A549 (cell line): ENCODE data around the gene MEGF8. TPM values are rescaled to one million over a fixed set of nuclear protein-coding genes. Genes with fewer than 3 reads are reported as not detected.

ENCODE experiments used
- ATAC-seq, 2 experiments: fragments of 200-7000 bp in 1 of 2; fragments of >200 bp in 1 of 2; cut with Nextera tagmentation in 1 of 2; cut with Tn5 transposase in 1 of 2; 3 replicates each; pipeline versions ENCODE4 v1.8.0 to v1.9.1; 2018 to 2020; ENCODE audit warnings: mild to moderate bottlenecking in 1 of 2, moderate library complexity in 1 of 2
- CTCF ChIA-PET: fragments of 300-600 bp; sonication (Branson Sonifier 250); formaldehyde crosslinking; extraction: SDS; loops from one replicate; lab custom pipeline; 2021; ENCODE audit warnings: antibody characterized with exemption, inconsistent platforms; lab: Yijun Ruan, JAX
- POLR2A ChIA-PET: fragments of 350-600 bp; formaldehyde crosslinking; extraction: SDS; loops from one replicate; lab custom pipeline; 2021; ENCODE audit warnings: antibody characterized with exemption, inconsistent platforms; lab: Yijun Ruan, JAX
- DNase-seq, 2 experiments: peaks; one replicate each; pipeline versions ENCODE4 v3.0.0 to v3.0.0-alpha.2; 2011 to 2016; ENCODE audit warnings: low read depth in 1 of 2, low spot score in 1 of 2
- FAIRE-seq: peaks from 2 replicates; lab custom pipeline; 2011; peaks lifted over from hg19 to GRCh38; lab: Jason Lieb, UNC
- H3K27ac ChIP-seq, 2 experiments: fragments of >200 bp; sonication (Bioruptor Twin); formaldehyde crosslinking; 3 replicates each; pipeline ENCODE4 v1.5.1; 2016 to 2017
- H3K4me1 ChIP-seq: fragments of >200 bp; sonication (Bioruptor Twin); formaldehyde crosslinking; 3 replicates; pipeline ENCODE4 v1.6.1; 2016
- H3K4me2 ChIP-seq: fragments of >200 bp; sonication (Bioruptor Twin); formaldehyde crosslinking; 3 replicates; pipeline ENCODE4 v1.6.1; 2016
- H3K4me3 ChIP-seq: fragments of >200 bp; sonication (Bioruptor Twin); formaldehyde crosslinking; 3 replicates; pipeline ENCODE4 v1.5.1; 2016
- H3K9me3 ChIP-seq: fragments of >200 bp; sonication (Bioruptor Twin); formaldehyde crosslinking; 3 replicates; pipeline ENCODE4 v1.6.1; 2016
- CBX8 ChIP-seq: fragments of 200-600 bp; sonication (generic); IDR thresholded peaks from 2 replicates; pipeline ENCODE4 v1.6.1; 2016
- CEBPB ChIP-seq, 2 experiments: fragments of >200 bp in 1 of 2; sonication (Bioruptor Twin) in 1 of 2; formaldehyde crosslinking in 1 of 2; IDR thresholded peaks; 2 replicates each; pipeline ENCODE4 v1.6.1; 2012 to 2016
- CHD4 ChIP-seq: fragments of 200-600 bp; sonication (generic); IDR thresholded peaks from 2 replicates; pipeline ENCODE4 v1.6.1; 2016; ENCODE audit warnings: antibody characterized with exemption, mild to moderate bottlenecking, borderline replicate concordance
- EHMT2 ChIP-seq: fragments of 200-600 bp; sonication (generic); IDR thresholded peaks from 2 replicates; pipeline ENCODE4 v1.6.1; 2016; ENCODE audit warnings: antibody characterized with exemption, low read depth, mild to moderate bottlenecking, moderate library complexity
- EP300 ChIP-seq, 2 experiments: fragments of >200 bp; sonication (Bioruptor Twin); formaldehyde crosslinking; IDR thresholded peaks; 2 replicates in 1 of 2; 3 replicates in 1 of 2; pipeline ENCODE4 v1.6.1; 2016 to 2017
- GATA3 ChIP-seq: IDR thresholded peaks from 2 replicates; pipeline ENCODE4 v1.6.1; 2012; ENCODE audit warnings: borderline replicate concordance
- JUN ChIP-seq, 2 experiments: fragments of >200 bp; sonication (Bioruptor Twin); formaldehyde crosslinking; IDR thresholded peaks; 2 replicates in 1 of 2; 3 replicates in 1 of 2; pipeline ENCODE4 v1.6.1; 2016 to 2017
- KDM5A ChIP-seq: fragments of 200-600 bp; sonication (generic); IDR thresholded peaks from 2 replicates; pipeline ENCODE4 v1.6.1; 2016; ENCODE audit warnings: antibody characterized with exemption, mild to moderate bottlenecking
- MAFK ChIP-seq: fragments of 450-650 bp; IDR thresholded peaks from 2 replicates; pipeline ENCODE4 v1.6.1; 2014; ENCODE audit not compliant: partially characterized antibody
- NFE2L2 ChIP-seq: fragments of 150-350 bp; conservative IDR thresholded peaks from 2 replicates; pipeline ENCODE4 v1.6.1; 2014; ENCODE audit warnings: low read length
- NR3C1 ChIP-seq: fragments of >200 bp; sonication (Bioruptor Twin); formaldehyde crosslinking; IDR thresholded peaks from 3 replicates; pipeline ENCODE4 v1.6.1; 2017
- PHF8 ChIP-seq: fragments of 200-600 bp; sonication (generic); IDR thresholded peaks from 2 replicates; pipeline ENCODE4 v1.6.1; 2016; ENCODE audit warnings: low read depth, mild to moderate bottlenecking, antibody characterized with exemption, moderate library complexity, borderline replicate concordance
- POLR2AphosphoS2 ChIP-seq: conservative IDR thresholded peaks from 2 replicates; pipeline ENCODE4 v1.6.1; 2012; ENCODE audit warnings: low read length, improper control_type of control experiment, inconsistent platforms
- RAD21 ChIP-seq, 2 experiments: fragments of >200 bp in 1 of 2; sonication (Bioruptor Twin) in 1 of 2; formaldehyde crosslinking in 1 of 2; IDR thresholded peaks in 1 of 2; conservative IDR thresholded peaks in 1 of 2; 2 replicates in 1 of 2; 3 replicates in 1 of 2; pipeline ENCODE4 v1.6.1; 2012 to 2018; ENCODE audit warnings: inconsistent platforms in 1 of 2
- RARB ChIP-seq: fragments of 250-450 bp; sonication (Bioruptor Pico); IDR thresholded peaks from 2 replicates; pipeline ENCODE4 v1.8.0; 2021; ENCODE audit warnings: mild to moderate bottlenecking, moderate library complexity
- SMC3 ChIP-seq: fragments of >200 bp; sonication (Bioruptor Twin); formaldehyde crosslinking; IDR thresholded peaks from 3 replicates; pipeline ENCODE4 v1.6.1; 2018; ENCODE audit warnings: inconsistent platforms
- SREBF2 ChIP-seq: fragments of 450-650 bp; IDR thresholded peaks from 2 replicates; pipeline ENCODE4 v1.6.1; 2014; ENCODE audit warnings: mild to moderate bottlenecking, moderate library complexity
- TP53 ChIP-seq: fragments of 250-450 bp; sonication (Bioruptor Pico); IDR thresholded peaks from 2 replicates; pipeline ENCODE4 v1.5.0; 2021; ENCODE audit warnings: mild to moderate bottlenecking, moderate library complexity
- ZFP36 ChIP-seq: fragments of 450-650 bp; IDR thresholded peaks from 2 replicates; pipeline ENCODE4 v1.6.1; 2014; ENCODE audit warnings: borderline replicate concordance; ENCODE audit not compliant: partially characterized antibody
- ZNF302 ChIP-seq: fragments of 250-450 bp; sonication (Bioruptor Pico); IDR thresholded peaks from 2 replicates; pipeline ENCODE4 v1.9.0; 2021; ENCODE audit warnings: inconsistent platforms, mild to moderate bottlenecking, moderate library complexity
- ZSCAN20 ChIP-seq: fragments of 250-450 bp; sonication (Bioruptor Pico); IDR thresholded peaks from 2 replicates; pipeline ENCODE4 v1.8.0; 2022; ENCODE audit warnings: mild to moderate bottlenecking, moderate library complexity
- WGBS: methylation state at CpG from one replicate; pipeline ENCODE4 v1.1.6; 2017; ENCODE audit errors: missing lambda C conversion rate; 5-methylcytosine and 5-hydroxymethylcytosine counted together
- polyA plus RNA-seq, 4 experiments: library from polyadenylated mRNA; depleted of rRNA in 3 of 4; stranded (reverse); fragments of >200 nt; fragmentation: RNase III in 1 of 4; extraction: RNeasy Plus Mini Kit Qiagen cat#74134 plus additional on column Dnase treatment in 1 of 4; gene quantifications; 2 replicates in 3 of 4; 3 replicates in 1 of 4; pipeline ENCODE4 v1.2.3, GENCODE V29; 2011 to 2017
- TF ChIP-seq, protein P1 (sequence below): IDR thresholded peaks from 2 replicates; pipeline ENCODE4 v1.6.1; 2012
- TF ChIP-seq, protein P2 (sequence below): fragments of >200 bp; sonication (Bioruptor Twin); formaldehyde crosslinking; IDR thresholded peaks from 3 replicates; pipeline ENCODE4 v1.5.1; 2016
- TF ChIP-seq, protein P3 (sequence below): fragments of >200 bp; sonication (Bioruptor Twin); formaldehyde crosslinking; IDR thresholded peaks from 3 replicates; pipeline ENCODE4 v1.6.1; 2016
- TF ChIP-seq, protein P4 (sequence below): fragments of >200 bp; sonication (Bioruptor Twin); formaldehyde crosslinking; IDR thresholded peaks from 2 replicates; pipeline ENCODE4 v1.6.1; 2016
- TF ChIP-seq, protein P5 (sequence below): IDR thresholded peaks from 2 replicates; pipeline ENCODE4 v1.6.1; 2012
- TF ChIP-seq, protein P6 (sequence below): fragments of 200-600 bp; sonication (generic); IDR thresholded peaks from 2 replicates; pipeline ENCODE4 v1.6.1; 2016; ENCODE audit warnings: antibody characterized with exemption, mild to moderate bottlenecking, moderate library complexity

MEGF8 gene
- polyA plus RNA-seq, 2 of the 4 experiments (the other 2 are of a cell fraction), result 10.4 to 27.2 TPM

DNA sequence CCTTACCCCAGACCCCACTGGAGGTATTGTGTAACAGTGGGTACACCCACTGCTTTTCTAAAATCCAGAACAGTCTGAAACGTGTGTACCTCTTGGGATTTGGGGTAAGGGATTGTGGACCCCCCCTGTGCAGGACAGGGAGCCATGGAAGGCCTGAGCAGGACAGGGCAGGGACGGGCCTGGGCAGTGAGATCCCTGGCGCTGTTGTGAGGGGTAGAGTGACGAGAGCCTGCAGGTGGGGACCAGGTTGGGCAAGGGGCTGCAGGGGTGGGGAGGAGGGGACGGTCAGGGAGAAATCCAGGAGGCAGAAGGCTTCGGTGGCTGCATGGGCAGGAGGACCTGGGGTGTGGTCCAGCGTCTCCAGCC, 36.1 kb downstream of the MEGF8 start (continued):
- TF ChIP-seq, protein P1, sequence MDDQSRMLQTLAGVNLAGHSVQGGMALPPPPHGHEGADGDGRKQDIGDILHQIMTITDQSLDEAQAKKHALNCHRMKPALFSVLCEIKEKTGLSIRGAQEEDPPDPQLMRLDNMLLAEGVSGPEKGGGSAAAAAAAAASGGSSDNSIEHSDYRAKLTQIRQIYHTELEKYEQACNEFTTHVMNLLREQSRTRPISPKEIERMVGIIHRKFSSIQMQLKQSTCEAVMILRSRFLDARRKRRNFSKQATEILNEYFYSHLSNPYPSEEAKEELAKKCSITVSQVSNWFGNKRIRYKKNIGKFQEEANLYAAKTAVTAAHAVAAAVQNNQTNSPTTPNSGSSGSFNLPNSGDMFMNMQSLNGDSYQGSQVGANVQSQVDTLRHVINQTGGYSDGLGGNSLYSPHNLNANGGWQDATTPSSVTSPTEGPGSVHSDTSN, result no peak
- TF ChIP-seq MAFK (no peak), JUN (IDR thresholded peaks at IDR 0.05) (no peak), RAD21 (conservative IDR thresholded peaks at IDR 0.05 in 1 of 2, IDR thresholded peaks at IDR 0.05 in 1 of 2) (no peak), NFE2L2 (no peak), RARB (CRISPR knock-in tag) (no peak), TP53 (CRISPR knock-in tag) (no peak), GATA3 (no peak)
- TF ChIP-seq, protein P2, sequence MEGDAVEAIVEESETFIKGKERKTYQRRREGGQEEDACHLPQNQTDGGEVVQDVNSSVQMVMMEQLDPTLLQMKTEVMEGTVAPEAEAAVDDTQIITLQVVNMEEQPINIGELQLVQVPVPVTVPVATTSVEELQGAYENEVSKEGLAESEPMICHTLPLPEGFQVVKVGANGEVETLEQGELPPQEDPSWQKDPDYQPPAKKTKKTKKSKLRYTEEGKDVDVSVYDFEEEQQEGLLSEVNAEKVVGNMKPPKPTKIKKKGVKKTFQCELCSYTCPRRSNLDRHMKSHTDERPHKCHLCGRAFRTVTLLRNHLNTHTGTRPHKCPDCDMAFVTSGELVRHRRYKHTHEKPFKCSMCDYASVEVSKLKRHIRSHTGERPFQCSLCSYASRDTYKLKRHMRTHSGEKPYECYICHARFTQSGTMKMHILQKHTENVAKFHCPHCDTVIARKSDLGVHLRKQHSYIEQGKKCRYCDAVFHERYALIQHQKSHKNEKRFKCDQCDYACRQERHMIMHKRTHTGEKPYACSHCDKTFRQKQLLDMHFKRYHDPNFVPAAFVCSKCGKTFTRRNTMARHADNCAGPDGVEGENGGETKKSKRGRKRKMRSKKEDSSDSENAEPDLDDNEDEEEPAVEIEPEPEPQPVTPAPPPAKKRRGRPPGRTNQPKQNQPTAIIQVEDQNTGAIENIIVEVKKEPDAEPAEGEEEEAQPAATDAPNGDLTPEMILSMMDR, result no peak
- TF ChIP-seq, all 56 proteins: peak for 0

DNA sequence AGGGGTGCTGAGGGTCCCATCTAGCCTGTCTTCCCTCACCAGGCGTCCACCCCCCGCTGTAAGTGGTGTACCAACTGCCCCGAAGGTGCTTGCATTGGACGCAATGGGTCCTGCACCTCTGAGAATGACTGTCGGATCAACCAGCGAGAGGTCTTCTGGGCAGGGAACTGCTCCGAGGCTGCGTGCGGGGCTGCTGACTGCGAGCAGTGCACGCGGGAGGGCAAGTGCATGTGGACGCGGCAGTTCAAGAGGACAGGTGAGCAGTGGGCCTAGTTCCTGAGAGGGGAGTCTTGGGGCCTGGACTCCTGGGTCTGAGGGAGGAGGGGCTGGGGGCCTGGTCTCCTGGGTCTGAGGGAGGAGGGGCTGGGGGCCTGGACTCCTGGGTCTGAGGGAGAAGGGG, 36.9 kb downstream of the MEGF8 start:
- Histone ChIP-seq H3K4me1 (no peaks in the 10 kb centered on the region), H3K4me2 (no peak overlapping the region), H3K4me3 (no peak overlapping the region), H3K27ac (no peak overlapping the region), H3K9me3 (peaks cover 13% of the 10 kb centered on the region)
- ChIA-PET CTCF (interaction anchor here (1.0 to 2.5 kb wide), 2 partner anchors 22 to 35 kb away, joined by 3 to 9 read pairs; no protein-coding TSS in a partner anchor), POLR2A (no interaction called here)
- TF ChIP-seq EP300 (IDR thresholded peaks at IDR 0.05), result no peak
- no peak for TF ChIP-seq SREBF2
- no peak for TF ChIP-seq CEBPB (IDR thresholded peaks at IDR 0.05)
- no peak for TF ChIP-seq CBX8
- TF ChIP-seq NR3C1, result no peak
- no peak for TF ChIP-seq ZFP36
- no peak for TF ChIP-seq PHF8
- no peak for TF ChIP-seq ZSCAN20
- no peak for TF ChIP-seq CHD4
- TF ChIP-seq RAD21 (conservative IDR thresholded peaks at IDR 0.05 in 1 of 2, IDR thresholded peaks at IDR 0.05 in 1 of 2), result no peak
- TF ChIP-seq, protein P3, sequence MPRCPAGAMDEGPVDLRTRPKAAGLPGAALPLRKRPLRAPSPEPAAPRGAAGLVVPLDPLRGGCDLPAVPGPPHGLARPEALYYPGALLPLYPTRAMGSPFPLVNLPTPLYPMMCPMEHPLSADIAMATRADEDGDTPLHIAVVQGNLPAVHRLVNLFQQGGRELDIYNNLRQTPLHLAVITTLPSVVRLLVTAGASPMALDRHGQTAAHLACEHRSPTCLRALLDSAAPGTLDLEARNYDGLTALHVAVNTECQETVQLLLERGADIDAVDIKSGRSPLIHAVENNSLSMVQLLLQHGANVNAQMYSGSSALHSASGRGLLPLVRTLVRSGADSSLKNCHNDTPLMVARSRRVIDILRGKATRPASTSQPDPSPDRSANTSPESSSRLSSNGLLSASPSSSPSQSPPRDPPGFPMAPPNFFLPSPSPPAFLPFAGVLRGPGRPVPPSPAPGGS, result no peak
- no peak for TF ChIP-seq POLR2AphosphoS2
- DNase-seq (no peak), FAIRE-seq (no peak), ATAC-seq (no peak)
- 95% methylated on average over 14 of the region's 14 CpGs for WGBS

DNA sequence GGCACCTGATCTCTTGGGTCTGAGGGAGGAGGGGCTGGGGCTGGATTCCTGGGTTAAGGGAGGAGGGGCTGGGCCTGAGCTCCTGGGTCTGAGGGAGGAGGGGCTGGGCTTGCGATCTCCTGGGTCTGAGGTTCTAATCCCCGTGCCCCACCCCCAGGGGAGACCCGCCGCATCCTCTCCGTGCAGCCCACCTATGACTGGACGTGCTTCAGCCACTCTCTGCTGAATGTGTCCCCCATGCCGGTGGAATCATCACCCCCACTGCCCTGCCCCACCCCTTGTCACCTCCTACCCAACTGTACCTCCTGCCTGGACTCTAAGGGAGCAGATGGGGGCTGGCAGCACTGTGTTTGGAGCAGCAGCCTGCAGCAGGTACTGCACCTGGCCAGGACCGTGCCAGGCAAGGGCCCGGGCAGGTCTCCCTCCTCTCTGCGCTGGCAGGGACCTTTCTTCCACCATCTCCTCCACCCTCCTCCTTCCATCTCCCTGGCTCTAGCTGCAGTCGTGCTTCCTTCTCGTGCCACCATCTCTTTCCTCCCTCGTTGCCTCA, 37.5 kb downstream of the MEGF8 start:
- FAIRE-seq (no peak), DNase-seq (no peak), ATAC-seq (no peak)
- H3K4me1 ChIP-seq, result no peaks in the 10 kb centered on the region
- ChIA-PET CTCF (interaction anchor here (0.9 to 3.0 kb wide), 4 partner anchors 8 to 66 kb away, joined by 3 to 20 read pairs (median 6); no protein-coding TSS in a partner anchor), POLR2A (interaction anchor here (0.6 kb wide), 1 partner anchor 119 kb away, joined by 3 read pairs; no protein-coding TSS in a partner anchor)
- no peak overlapping the region for H3K27ac ChIP-seq
- no peak overlapping the region for H3K4me3 ChIP-seq
- no peak overlapping the region for H3K4me2 ChIP-seq
- WGBS, result 94% methylated on average over 13 of the region's 13 CpGs
- peaks cover 16% of the 10 kb centered on the region for H3K9me3 ChIP-seq
- TF ChIP-seq ZSCAN20, result no peak
- TF ChIP-seq, protein P4, sequence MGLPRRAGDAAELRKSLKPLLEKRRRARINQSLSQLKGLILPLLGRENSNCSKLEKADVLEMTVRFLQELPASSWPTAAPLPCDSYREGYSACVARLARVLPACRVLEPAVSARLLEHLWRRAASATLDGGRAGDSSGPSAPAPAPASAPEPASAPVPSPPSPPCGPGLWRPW, result no peak
- no peak for TF ChIP-seq ZNF302 (CRISPR knock-in tag)
- TF ChIP-seq RARB (CRISPR knock-in tag), result no peak
- no peak for TF ChIP-seq NR3C1
- no peak for TF ChIP-seq SREBF2
- TF ChIP-seq, protein P3, result no peak
- TF ChIP-seq, protein P5, sequence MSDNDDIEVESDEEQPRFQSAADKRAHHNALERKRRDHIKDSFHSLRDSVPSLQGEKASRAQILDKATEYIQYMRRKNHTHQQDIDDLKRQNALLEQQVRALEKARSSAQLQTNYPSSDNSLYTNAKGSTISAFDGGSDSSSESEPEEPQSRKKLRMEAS, result no peak
- TF ChIP-seq, protein P6, sequence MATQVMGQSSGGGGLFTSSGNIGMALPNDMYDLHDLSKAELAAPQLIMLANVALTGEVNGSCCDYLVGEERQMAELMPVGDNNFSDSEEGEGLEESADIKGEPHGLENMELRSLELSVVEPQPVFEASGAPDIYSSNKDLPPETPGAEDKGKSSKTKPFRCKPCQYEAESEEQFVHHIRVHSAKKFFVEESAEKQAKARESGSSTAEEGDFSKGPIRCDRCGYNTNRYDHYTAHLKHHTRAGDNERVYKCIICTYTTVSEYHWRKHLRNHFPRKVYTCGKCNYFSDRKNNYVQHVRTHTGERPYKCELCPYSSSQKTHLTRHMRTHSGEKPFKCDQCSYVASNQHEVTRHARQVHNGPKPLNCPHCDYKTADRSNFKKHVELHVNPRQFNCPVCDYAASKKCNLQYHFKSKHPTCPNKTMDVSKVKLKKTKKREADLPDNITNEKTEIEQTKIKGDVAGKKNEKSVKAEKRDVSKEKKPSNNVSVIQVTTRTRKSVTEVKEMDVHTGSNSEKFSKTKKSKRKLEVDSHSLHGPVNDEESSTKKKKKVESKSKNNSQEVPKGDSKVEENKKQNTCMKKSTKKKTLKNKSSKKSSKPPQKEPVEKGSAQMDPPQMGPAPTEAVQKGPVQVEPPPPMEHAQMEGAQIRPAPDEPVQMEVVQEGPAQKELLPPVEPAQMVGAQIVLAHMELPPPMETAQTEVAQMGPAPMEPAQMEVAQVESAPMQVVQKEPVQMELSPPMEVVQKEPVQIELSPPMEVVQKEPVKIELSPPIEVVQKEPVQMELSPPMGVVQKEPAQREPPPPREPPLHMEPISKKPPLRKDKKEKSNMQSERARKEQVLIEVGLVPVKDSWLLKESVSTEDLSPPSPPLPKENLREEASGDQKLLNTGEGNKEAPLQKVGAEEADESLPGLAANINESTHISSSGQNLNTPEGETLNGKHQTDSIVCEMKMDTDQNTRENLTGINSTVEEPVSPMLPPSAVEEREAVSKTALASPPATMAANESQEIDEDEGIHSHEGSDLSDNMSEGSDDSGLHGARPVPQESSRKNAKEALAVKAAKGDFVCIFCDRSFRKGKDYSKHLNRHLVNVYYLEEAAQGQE, result no peak
- no peak for TF ChIP-seq EHMT2
- no peak for TF ChIP-seq SMC3
- TF ChIP-seq KDM5A, result no peak
